ENCODE results near the gene MAT2A.
"Not testable (repeated sequence)": the region's sequence is repeated elsewhere in the genome, so short reads cannot be mapped to it uniquely, and the experiment has no call there.

Gene MAT2A

GRCh38 chr2:85524336-85524908, 14.5 kb upstream of the MAT2A start:
- peak; percentile 59 for DNase-seq (ENCODE audit: low spot score)

- DNase-seq (ENCODE audit: low spot score): no peak
Observed at GRCh38 chr2:85525029-85525428, 13.9 kb upstream of the MAT2A start.

- DNase-seq (ENCODE audit: low spot score): no peak
Observed at GRCh38 chr2:85525567-85525966, 13.4 kb upstream of the MAT2A start.

GRCh38 chr2:85527787-85528186, 11.2 kb upstream of the MAT2A start:
- no peak for DNase-seq (ENCODE audit: low spot score)

GRCh38 chr2:85528355-85528754, 10.6 kb upstream of the MAT2A start:
- DNase-seq (ENCODE audit: low spot score): no peak

- no peak for DNase-seq (ENCODE audit: low spot score)
Observed at GRCh38 chr2:85529809-85530208, 9.2 kb upstream of the MAT2A start.

- no peak for DNase-seq (ENCODE audit: low spot score)
Observed at GRCh38 chr2:85531589-85531988, 7.4 kb upstream of the MAT2A start.

GRCh38 chr2:85534099-85534498, 4.9 kb upstream of the MAT2A start:
- DNase-seq (ENCODE audit: low spot score): no peak

- no peak for DNase-seq (ENCODE audit: low spot score)
Observed at GRCh38 chr2:85534881-85535280, 4.1 kb upstream of the MAT2A start.

GRCh38 chr2:85536479-85536878, 2.5 kb upstream of the MAT2A start:
- no peak for DNase-seq (ENCODE audit: low spot score)

GRCh38 chr2:85537600-85538506, 1.1 kb upstream of the MAT2A start:
- DNase-seq (ENCODE audit: low spot score): peak; percentile 75

- DNase-seq (ENCODE audit: low spot score): no peak
Observed at GRCh38 chr2:85539361-85540132, 579 bp downstream of the MAT2A start.

- DNase-seq (ENCODE audit: low spot score): no peak
Observed at GRCh38 chr2:85540133-85540648, 1.2 kb downstream of the MAT2A start.

- DNase-seq (ENCODE audit: low spot score): no peak
Observed at GRCh38 chr2:85541262-85541661, 2.3 kb downstream of the MAT2A start.

GRCh38 chr2:85541753-85542457, 2.9 kb downstream of the MAT2A start:
- DNase-seq (ENCODE audit: low spot score): no peak

- no peak for DNase-seq (ENCODE audit: low spot score)
Observed at GRCh38 chr2:85542777-85543176, 3.8 kb downstream of the MAT2A start.

GRCh38 chr2:85544254-85544691, 5.3 kb downstream of the MAT2A start:
- DNase-seq (ENCODE audit: low spot score): not testable (repeated sequence)

GRCh38 chr2:85544915-85545779, 6.2 kb downstream of the MAT2A start:
- DNase-seq (ENCODE audit: low spot score): not testable (repeated sequence)

GRCh38 chr2:85545780-85546240, 6.8 kb downstream of the MAT2A start:
- no peak for DNase-seq (ENCODE audit: low spot score)

- no peak for DNase-seq (ENCODE audit: low spot score)
Observed at GRCh38 chr2:85547089-85547858, 8.3 kb downstream of the MAT2A start.
